Eye (tissue), 1 donor: ENCODE data around the gene TCIRG1.
A peak's percentile ranks its signal among the peaks of the same experiment; 100 is the strongest.

ENCODE experiments used
- DNase-seq: peaks from one replicate; pipeline ENCODE4 v3.0.0-alpha.2; 2015

Gene TCIRG1

DNA sequence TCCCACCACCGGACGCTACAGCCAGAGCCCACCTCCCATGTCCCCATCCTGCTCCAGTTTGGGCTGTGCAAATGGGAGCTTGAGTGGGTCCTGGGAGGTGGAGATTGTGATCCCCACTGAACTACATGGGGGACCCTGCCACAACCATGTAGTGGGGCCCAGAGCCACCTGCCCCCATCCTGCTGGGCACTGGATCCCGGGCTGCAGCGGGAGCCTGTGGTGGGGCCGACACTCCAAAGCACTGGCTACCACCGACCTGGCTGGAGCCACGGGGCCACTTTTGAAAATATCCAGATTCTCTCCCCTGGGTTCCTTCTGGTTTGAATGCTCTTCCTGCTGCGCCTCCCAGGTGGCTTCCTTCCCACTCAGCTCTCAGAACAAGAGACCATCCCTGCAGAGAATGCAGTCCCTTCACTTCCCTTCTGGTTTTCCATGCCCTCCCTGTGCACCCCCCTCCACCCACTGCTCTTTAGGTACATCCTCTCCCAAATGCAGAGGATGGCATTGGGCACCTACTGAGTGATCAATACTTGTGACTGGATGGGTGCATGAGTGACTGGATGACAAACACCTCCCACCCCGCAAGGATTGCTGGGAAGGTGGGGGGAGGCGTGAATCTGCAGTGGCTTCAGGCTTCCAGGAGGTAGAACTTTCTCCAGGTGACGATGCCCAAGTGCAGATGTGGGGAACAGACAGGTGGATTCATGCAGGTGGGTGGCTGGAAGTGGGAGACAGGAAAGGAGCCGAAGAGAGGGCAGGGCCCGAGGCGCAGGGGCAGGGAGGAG is 34.1 kb upstream of the TCIRG1 start:
- no peak for DNase-seq

DNA sequence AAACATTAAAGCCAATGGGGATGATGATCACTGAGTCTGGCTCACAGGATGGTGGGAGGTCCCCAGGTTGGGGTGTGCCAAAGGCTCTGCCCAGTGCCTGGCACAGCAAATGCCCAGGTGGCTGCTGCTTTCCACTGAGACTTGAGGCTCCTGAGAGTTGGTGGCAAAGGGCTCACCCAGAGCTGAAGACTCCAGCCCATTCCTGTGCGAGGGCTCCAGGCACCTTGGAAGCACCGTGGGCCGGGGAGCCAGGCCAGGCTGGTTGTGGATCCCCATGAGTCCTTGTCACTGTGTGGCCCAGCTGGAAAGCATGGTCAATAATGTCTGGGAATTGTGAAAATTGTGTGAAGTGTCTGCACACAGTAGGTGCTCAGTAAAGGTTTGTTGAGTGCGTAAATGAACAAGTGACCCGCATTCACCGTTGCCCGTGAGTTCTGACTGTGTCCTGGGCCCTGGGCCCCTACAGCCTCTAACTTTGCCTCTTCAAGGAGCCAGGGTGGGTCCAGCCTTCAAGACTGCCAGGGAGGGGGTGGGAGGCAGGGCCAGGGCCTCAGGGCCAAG is 32.1 kb upstream of the TCIRG1 start:
- DNase-seq, result no peak

DNA sequence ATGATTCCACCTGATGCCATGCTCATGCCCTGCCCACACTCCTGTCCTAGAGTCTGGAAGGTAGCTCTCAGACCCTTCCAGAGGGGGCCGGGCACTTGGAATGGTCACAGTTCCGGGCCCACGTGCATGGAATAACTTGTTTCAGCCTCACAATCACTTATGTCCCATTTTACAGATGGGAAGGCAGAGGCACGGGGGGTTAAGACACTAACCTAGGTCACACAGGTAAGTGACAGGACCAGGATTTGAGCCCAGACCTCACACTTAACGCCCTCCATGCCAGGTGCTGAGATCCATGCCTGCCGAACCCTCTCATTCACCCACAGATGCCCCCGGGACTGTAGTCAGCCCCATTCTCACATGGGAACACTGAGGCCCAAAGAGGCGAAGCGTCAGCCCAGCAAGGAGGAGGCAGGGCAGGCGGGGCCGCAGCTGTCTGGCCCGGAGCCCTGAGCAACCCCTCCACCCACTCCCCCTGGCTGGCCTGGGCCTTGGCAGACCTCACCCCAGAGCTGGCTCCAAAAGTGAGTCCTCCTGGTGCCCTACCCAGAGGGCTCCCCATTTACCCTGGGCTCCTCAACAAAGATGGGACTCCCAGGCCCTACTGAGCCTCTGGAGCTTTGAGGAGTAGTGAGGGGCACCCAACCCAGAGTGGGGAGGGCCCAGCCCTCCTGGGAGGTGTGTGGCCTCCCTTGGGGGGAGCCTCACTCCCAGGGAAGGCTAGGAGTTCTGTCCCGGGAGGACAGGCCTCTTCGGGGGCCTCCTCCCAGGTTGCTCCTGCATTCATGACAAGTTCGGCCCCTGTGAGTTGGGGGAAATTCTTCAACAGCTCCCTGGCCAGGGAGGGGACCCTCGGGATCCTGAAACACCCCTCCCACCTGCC is 31.1 kb upstream of the TCIRG1 start:
- DNase-seq, result no peak

DNA sequence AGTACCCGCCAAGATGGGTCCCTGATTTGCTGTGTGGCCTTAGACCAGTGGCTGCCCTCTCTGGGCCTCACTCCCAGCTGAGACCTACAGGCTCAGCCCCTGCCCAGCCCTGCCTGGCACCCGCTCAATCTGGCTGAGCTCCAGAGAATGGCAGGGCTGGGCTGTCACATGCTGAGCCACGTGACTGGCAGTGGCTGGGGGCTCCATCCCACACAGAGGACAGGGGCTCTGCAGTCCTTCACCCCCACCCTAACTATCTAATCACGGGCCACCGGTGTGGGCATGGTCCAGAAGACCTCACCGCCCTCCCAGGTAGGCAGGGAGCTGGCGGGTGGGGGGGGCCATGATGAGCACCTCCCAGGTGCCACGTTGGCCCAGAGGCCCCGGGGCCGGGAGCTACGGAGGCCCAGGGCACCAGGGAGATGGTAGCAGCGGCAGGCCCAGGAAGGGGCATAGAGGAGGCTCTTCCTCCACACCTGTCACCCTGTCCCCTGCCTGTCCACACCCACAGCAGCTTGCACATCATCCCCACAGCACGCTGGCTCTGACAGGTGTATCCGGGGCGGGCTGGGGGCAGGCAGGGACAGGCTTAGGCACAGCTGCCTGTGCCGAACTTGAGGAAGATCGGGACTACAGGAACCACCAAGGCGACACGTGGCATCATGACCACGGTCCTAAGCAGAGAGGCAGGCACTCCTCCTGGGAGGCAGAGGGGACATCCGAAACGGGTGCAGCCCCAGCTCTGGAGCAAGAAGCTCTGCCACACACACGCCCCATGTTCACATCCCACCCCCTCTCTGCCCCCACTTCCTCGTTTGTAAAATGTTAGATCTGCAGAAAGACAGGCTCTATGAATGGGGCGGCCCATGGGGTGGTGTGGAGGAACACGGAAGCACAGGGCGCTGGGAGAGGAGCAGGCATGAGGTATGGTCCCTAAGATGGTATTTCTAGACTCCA is 30.2 kb upstream of the TCIRG1 start:
- no peak for DNase-seq

DNA sequence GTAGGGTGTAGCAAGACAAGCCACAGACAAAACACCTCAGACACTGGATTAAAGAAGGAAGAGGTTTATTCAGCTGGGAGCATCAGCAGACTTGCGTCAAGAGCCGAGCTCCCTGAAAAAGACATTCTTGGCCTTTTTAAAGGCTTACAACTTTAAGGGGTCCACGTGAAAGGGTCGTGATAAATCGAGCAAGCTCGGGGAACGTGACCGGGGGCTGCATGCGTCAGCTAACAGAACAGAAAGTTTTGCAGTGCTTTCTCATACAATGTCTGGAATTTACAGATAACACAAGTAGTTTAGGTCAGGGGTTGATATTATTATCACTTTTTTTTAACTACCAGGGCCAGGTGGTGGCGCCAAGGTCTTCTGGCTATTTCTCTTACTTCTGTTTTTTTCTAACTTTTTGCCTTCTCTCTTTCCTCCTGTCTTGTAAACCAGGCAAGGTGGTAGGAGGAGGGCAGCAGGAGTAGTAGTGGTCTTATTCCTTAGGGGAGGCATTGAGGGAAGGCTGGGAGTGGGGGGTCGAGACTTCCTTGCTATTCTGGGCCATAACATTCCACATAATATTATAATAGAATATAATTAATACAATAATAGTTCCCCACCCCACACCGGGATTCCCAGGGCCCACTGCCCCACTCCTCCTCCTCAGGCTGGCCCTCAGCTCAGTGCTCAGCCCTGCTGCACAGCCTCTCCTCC is 29.3 kb upstream of the TCIRG1 start:
- no peak for DNase-seq

DNA sequence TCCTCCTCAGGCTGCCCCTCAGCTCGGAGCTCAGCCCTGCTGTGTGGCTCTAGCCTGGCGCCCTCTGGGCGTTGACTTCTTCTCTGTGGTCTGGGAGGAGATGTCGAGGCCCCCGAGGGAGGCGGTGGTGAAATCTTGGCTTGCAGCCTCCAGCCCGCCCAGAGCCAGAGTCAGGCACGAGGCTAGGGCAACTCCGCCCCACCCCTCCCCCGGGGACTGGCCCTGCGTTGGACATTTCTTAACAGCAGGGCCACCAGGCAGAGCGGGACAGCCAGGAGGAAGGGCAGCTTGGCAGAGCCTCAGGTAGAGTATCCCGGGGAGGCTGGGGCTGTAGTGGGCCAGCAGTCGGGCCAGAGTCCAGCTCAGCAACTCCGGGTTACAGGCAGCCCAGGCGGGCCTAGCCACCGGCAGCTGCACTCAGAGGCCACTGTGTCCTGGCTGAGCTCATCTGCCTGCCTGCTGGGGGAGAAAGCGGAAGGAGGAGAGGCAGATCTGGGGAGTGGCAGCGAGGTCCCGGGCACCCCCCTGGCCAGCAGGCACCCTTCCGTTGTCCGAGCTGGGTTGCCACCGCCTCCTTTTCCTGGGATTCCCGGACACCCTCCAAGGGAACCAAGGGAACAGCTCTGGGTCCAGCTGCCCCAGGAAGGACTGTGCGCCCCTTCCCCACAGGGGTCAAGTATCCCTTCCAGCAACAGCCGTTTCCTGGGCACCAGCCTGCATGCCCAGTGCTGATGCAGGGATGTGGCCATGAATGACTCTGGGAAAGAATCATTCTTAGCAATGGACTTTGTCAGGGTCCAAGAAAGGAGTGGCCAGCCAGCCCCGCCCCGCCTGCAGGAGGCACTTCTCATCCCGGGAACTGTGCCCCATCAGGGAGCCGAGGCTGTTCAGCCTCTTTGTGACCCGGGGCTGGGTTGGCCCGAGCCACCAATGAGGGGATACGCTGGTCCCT is 28.5 kb upstream of the TCIRG1 start, which contains the start of gene ALDH3B1:
Gene ALDH3B1 (plus strand): TSS at position 238 of the 952 bp plus-strand sequence. CDS start 4,971 bp downstream, outside the sequence.
- peak; percentile 53 for DNase-seq

DNA sequence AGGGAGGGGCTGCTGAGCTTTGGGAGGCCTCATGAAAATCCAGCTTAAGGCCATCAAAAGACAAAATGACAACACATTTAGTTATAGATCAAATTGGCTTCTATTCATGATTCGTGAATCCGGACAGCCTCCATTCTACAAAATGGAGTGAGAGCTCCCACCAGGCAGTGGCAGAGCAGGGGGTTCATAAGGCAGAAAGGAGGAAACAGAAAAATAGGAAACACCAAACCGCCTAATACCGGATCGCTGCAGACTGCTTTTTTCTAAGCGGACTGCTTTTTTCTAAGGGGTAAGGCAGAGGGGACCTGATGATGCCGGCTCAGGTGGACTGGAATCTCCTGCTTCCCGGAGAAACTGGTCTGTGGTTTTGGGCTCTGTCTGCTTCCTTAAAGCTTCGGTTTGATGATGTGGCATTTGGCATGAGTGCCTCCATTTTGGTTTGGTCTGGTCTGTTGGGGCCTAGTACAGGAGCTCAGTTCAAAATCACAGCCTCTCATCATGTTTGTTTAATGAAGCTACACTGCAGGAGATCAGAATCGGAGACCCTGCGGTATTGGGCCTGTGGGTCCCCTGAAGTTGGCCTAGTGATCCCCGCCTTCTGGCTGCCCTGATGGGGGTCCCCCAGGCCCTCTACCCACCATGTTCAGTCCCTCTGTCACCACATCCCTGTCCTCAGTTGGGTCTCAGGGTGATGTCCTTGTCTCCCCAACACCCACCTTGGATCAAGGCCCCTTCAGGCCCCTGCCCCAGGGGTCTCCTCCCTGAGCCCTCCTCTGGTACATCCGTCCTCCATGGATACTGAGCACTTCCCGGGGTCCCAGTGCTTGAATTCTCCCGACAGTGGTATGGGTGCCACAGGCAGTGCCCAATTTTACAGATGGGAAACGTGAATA is 27.5 kb upstream of the TCIRG1 start:
- no peak for DNase-seq

DNA sequence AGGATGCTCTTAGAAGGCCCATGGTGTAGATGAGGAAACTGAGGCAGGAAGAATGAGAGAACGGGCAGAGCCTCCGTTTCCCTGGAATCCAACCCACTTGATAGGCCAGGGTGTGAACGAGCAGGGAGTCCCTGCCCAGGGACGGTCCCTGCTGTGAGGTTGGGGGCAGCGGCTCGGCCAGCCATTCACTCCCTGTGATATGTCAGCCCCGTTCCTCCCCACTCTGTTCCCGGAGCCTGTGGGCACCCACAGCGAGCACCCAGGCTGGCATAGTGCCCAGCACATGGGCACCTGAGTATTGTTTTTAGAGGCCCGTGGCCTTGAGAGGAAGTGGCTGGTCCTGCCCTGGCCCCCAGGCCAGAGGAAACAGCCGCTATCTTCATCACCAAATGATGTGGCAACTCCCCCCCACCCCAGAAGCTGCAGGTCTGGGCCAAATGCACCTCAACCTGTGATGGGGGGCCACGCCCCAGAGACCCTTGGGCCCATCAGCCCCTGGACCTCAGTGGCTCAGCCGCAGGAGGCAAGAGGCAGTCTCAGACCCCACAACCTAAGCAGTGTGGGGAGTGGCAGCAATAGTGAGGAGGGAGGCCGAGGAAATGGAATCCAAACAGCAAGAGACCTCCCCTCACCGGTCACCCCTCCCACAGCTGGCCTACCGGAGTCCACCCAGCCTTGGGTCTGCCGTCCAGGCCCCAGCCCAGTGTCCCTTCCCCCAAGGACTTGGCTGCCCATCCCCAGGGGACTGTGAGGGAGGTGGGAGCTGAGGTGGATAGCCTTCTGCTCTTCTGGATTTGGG is 26.6 kb upstream of the TCIRG1 start:
- no peak for DNase-seq

DNA sequence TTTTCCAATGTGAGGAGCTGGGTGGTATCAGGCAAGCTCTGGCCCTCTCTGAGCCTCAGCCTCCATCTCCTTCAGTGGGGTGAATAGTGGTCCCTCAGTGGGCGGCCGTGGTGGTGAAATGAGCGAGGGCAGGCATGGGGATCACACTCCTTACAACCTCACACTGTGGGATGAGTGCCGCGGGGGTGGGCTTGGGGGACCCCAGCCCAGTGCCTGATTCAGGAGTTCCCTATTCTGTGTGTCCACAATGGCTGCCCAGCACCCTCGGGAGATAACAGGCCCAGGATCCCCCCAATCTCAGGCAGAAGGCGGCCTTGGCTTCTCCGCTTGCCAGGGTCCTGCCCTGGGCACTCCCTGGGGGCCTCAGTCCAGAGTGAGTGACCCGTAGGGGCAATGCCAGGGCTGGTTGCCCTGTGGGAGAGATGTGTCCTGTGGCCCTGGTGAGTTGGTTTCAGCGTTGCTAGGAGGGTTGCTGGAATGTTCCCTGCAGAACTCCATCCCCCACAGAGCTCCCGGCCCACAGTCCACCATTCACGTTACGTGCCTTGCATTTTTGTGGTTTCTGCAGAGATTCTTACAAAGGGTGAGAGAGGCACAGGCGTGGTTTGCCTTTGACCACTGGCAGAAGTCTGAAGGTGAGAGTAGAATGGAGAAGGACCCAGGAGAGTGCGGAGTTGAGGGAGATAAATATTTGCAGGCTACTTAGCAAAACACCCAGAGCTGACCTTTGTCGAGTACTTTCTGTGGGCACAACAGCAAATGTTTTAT is 25.8 kb upstream of the TCIRG1 start:
- DNase-seq, result peak; percentile 52

DNA sequence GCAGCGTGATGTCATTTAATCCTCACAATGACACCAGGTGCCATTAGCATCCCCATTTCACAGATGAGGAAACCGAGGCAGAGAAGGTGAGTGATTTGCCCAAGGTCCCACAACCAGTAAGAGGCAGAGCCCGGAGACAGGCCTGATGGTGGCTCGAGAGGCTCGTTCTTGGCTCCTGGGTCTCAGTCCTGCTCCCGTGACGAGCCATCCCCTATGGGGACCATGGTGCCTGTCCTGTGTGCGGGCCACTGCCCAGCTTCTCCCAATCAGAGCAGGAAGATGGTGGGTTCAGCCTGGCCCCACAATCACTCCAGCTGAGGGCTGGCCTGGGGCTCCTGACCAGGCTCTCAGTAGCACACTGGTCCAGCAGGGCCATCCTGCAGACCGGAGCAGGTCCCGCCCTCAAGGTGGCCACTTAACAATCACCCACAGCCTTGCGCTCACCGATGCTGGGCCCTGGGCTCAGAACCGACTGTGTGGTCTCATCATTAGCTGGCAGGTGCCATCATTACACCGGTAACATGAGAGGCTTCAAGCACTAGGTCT is 25.1 kb upstream of the TCIRG1 start:
- DNase-seq, result no peak

DNA sequence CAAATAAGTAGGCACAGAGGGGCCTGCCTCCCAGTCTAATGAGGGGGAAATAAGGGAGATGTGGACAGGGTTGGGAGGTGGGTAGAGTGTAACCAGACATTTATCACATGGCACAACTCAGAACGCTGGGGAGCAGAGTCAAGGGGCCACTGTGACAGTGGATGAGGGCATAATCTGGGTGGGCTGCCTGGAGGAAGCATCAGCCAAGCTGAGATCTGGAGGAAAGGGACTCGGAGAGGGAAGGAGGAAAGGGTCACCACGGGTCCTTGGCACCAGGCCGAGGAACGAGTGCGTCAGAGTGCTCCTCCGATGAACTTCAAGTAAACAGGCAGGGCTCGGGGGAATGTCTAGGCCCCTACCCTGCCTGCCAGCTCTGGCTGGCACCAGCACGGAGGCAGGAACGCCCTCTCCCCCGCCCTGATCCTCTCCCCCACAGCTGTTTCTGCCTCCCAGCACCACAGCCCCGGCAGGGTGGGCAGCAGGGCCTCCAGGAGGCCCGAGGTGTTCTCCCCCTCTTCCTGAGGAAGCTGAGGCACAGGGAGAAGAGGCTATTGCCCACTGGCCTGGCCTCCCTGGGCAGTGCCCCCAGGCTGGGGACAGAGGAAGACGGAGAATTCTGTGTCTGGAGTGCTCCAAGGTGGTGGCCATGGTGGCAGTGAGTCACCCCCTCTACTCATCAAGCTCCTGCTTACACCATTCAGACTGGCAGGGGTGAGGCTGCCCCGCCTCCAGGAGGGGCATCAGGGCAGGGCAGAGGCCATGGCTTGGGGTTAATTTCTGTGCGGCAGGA is 24.5 kb upstream of the TCIRG1 start:
- no peak for DNase-seq

DNA sequence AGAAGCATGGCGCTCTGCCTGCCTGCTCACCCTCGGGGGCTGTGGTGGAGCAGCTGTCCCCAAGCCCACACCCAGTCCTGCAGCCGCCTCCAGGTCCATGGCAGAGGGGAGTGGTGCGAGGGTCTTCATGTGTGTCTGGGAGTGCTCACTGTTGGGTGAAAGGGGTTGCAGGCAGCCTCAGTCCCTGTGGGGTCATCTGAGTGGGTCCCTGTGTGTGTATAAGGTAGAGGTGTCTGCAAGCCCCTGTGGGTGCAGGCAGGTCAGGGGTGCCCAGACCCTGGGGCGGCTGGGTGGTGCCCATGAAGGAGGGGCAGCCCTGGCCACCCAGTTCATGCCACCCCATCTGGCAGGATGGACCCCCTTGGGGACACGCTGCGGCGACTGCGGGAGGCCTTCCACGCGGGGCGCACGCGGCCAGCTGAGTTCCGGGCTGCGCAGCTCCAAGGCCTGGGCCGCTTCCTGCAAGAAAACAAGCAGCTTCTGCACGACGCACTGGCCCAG is 23.8 kb upstream of the TCIRG1 start:
- no peak for DNase-seq

DNA sequence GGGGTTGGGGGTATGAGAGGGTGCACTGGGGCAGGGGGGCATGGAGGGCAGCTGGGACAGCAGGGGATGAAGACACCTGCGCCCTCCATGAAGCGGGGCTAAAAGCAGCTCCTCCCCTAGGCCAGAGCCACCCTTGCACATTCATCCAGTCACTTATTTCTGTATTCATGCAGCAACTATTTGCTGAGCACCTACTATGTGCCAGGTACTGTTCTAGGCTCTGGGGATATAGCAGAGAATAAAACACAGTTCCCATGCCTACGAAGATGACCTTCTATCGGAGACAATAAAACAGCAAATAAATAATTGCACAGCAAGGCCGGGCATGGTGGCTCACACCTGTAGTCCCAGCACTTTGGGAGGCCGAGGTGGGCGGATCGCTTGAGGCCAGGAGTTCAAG is 23.4 kb upstream of the TCIRG1 start:
- no peak for DNase-seq

DNA sequence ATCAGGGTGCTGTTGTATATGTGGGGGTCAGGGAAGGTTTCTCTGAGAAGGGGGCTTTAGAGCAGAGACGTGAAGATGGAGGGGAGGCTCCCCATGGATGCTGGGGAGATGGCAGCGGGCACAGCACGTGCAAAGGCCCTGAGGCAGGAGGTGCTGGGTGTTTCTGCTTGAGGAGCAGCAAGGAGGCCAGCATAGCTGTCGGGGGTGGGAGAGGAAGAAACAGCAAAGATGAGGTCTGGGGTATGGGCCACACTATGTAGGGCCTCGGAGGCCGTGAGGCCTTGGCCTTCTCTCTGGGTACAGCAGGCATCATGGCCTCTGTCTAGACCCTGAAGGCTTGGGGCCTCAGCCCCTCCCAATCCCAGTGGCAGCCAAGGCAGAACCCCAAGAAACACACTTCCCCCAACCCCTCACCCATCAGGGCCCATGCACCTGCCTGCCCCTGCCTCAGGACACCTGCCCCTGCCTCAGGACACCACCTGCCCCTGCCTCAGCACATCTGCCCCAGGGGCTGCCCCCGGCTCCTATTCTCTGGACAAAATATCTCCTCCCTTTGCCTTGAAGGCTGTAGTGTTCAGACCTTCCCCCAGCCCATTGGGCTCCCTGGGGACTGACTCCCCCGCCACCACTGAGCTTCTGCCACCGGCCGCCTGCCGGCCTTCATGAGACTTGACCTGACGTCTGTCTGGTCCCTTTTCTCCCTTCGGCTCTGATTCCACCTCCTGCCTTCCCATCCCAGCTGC is 22.5 kb upstream of the TCIRG1 start:
- DNase-seq, result no peak
